ENCODE measurements around the gene QSOX2. TPM values are rescaled to one million over a fixed set of nuclear protein-coding genes. Genes with fewer than 3 reads are reported as not detected.

QSOX2 gene
- total RNA-seq, 2 experiments from 2014 or later = 14.4 TPM

DNA sequence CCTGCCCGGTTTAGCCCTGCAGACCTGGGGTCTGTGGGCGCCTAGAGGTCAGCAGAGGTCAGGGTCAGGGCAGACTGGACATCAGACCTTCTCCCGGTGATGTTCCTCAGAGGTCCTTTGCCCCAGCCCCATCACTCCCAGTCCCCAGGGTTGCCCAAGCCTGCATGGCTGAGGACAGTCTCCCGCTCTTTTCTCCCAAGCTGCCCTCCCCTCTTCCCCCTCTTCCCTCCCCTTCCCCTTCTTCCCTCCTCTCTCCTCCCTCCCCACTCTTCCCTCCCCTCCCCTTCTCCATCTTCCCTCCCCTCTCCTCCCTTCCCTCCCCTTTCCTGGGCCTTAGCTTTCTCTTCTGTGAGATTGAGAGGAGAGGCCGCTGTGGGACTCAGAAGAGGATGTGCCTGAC is 51.1 kb downstream of the QSOX2 start:
- no peaks in the 10 kb centered on the region for H3K4me1 Mint-ChIP-seq (ENCODE audit: low read depth)
- Histone ChIP-seq H3K27ac (ENCODE audit: low read depth in 1 of 2, low read length in 2 of 2) (no peak overlapping the region), H3K27me3 (ENCODE audit: control insufficient read depth in 1 of 2, insufficient read depth in 2 of 2, low read length in 2 of 2) (peaks cover 62 to 84% of the 10 kb centered on the region in 2 experiments), H3K4me1 (ENCODE audit: insufficient read depth, low read length) (no peaks in the 10 kb centered on the region), H3K4me3 (ENCODE audit: low read length) (no peak overlapping the region), H3K36me3 (ENCODE audit: insufficient read depth, low read length) (no peaks in the 10 kb centered on the region), H3K9me3 (ENCODE audit: control insufficient read depth in 1 of 2, insufficient read depth in 1 of 2, low read length in 2 of 2) (peaks cover 0 to 32% of the 10 kb centered on the region in 2 experiments)
- no peaks in the 10 kb centered on the region for H3K36me3 Mint-ChIP-seq (ENCODE audit: low read depth)
- ATAC-seq (ENCODE audit: poor library complexity) = no peak
- no peaks in the 10 kb centered on the region for H3K9me3 Mint-ChIP-seq
- CTCF ChIA-PET = no interaction called here
- POLR2A ChIA-PET = no interaction called here
- H3K4me3 Mint-ChIP-seq = no peak overlapping the region
- no peak overlapping the region for H3K27ac Mint-ChIP-seq
- DNase-seq = no peak
- H3K27me3 Mint-ChIP-seq = peaks cover 60% of the 10 kb centered on the region
- TF ChIP-seq, protein P1, sequence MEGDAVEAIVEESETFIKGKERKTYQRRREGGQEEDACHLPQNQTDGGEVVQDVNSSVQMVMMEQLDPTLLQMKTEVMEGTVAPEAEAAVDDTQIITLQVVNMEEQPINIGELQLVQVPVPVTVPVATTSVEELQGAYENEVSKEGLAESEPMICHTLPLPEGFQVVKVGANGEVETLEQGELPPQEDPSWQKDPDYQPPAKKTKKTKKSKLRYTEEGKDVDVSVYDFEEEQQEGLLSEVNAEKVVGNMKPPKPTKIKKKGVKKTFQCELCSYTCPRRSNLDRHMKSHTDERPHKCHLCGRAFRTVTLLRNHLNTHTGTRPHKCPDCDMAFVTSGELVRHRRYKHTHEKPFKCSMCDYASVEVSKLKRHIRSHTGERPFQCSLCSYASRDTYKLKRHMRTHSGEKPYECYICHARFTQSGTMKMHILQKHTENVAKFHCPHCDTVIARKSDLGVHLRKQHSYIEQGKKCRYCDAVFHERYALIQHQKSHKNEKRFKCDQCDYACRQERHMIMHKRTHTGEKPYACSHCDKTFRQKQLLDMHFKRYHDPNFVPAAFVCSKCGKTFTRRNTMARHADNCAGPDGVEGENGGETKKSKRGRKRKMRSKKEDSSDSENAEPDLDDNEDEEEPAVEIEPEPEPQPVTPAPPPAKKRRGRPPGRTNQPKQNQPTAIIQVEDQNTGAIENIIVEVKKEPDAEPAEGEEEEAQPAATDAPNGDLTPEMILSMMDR (IDR thresholded peaks at IDR 0.05) = no peak
- intact Hi-C loops (cut with DNase I, micrococcal nuclease) = no loop called here

DNA sequence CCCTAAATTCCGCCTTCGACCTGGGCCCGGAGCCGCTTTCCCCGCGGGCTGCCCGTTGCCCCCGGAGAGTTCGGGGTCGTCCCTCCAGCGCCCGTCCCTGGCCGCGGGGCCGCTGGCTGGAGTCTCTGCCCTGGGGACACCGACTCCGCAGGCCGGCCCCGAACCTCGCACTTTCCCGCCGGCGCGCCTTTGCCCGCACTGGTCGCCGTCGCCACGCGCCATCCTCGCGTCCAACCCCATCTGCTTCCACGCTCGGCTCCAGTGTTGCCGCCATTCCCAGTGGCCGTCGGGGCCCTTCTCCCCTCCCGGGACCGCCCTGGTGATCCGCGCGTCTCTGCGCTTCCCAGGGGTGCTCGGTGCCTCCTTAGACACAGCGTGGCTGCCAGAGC is 51.7 kb downstream of the QSOX2 start:
- Mint-ChIP-seq H3K4me3 (no peak overlapping the region), H3K36me3 (ENCODE audit: low read depth) (no peaks in the 10 kb centered on the region), H3K27me3 (peaks cover 66% of the 10 kb centered on the region), H3K27ac (no peak overlapping the region), H3K4me1 (ENCODE audit: low read depth) (no peaks in the 10 kb centered on the region), H3K9me3 (no peaks in the 10 kb centered on the region)
- ChIA-PET CTCF (no interaction called here), POLR2A (no interaction called here)
- Histone ChIP-seq H3K4me3 (ENCODE audit: low read length) (no peak overlapping the region), H3K4me1 (ENCODE audit: insufficient read depth, low read length) (no peaks in the 10 kb centered on the region), H3K27ac (ENCODE audit: low read depth in 1 of 2, low read length in 2 of 2) (no peak overlapping the region), H3K36me3 (ENCODE audit: insufficient read depth, low read length) (no peaks in the 10 kb centered on the region), H3K9me3 (ENCODE audit: control insufficient read depth in 1 of 2, insufficient read depth in 1 of 2, low read length in 2 of 2) (peaks cover 0 to 28% of the 10 kb centered on the region in 2 experiments), H3K27me3 (ENCODE audit: control insufficient read depth in 1 of 2, insufficient read depth in 2 of 2, low read length in 2 of 2) (peaks cover 60 to 80% of the 10 kb centered on the region in 2 experiments)
- TF ChIP-seq, protein P1 (IDR thresholded peaks at IDR 0.05) = no peak
- intact Hi-C loops (cut with DNase I, micrococcal nuclease) = no loop called here
- DNase-seq (no peak), ATAC-seq (ENCODE audit: poor library complexity) (no peak)

DNA sequence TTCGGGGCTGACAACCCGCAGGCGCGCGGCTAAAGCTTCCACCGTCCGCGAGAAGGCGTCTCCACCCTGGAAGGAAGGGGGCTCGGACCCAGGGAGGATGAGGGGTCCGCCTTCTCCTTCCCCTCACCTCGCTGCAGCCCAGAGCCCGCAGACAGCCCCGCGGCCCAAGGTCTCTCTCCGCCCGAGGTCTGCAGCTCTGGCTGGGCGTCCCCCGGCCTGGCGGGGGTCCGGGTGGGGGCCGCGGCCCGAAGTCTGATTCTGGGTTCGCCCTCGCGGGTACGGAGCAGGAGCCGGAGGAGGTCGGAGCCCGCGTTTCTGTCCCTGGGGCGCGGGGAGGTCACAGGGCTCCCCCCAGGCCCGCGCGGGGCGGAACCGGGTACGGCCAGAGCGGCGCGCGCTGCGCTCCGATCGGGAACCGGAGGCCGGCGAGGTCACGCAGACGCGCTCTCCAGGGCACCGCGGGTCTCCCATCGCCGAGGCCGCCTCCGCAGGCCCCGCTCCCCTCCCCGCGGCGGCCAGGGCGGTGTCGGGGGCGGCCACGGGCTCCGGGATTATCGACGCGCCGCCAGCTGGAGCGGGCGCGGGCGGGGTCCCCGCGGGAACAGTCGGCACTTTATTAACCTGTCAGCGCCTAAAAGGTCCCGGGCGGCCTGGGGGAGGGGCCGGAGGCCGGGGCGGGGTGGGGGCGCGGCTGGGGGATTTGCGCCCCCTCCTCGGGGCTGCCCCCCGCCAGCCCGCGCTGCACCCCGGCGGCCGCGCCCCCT is 52.3 kb downstream of the QSOX2 start:
- ChIA-PET CTCF (no interaction called here), POLR2A (no interaction called here)
- H3K36me3 ChIP-seq (ENCODE audit: insufficient read depth, low read length) = no peaks in the 10 kb centered on the region
- no peak overlapping the region for H3K4me3 ChIP-seq (ENCODE audit: low read length)
- Mint-ChIP-seq H3K9me3 (no peaks in the 10 kb centered on the region), H3K4me1 (ENCODE audit: low read depth) (no peaks in the 10 kb centered on the region), H3K36me3 (ENCODE audit: low read depth) (no peaks in the 10 kb centered on the region), H3K27ac (no peak overlapping the region), H3K27me3 (peaks cover 63% of the 10 kb centered on the region), H3K4me3 (no peak overlapping the region)
- ATAC-seq (ENCODE audit: poor library complexity) (no peak), DNase-seq (no peak)
- TF ChIP-seq, protein P1 (IDR thresholded peaks at IDR 0.05) = no peak
- peaks cover 0 to 28% of the 10 kb centered on the region in 2 experiments for H3K9me3 ChIP-seq (ENCODE audit: control insufficient read depth in 1 of 2, insufficient read depth in 1 of 2, low read length in 2 of 2)
- intact Hi-C loops (cut with DNase I, micrococcal nuclease) = no loop called here
- H3K27ac ChIP-seq (ENCODE audit: low read depth in 1 of 2, low read length in 2 of 2) = no peak overlapping the region
- no peaks in the 10 kb centered on the region for H3K4me1 ChIP-seq (ENCODE audit: insufficient read depth, low read length)
- H3K27me3 ChIP-seq (ENCODE audit: control insufficient read depth in 1 of 2, insufficient read depth in 2 of 2, low read length in 2 of 2) = peaks cover 57 to 75% of the 10 kb centered on the region in 2 experiments
